Mesangial cell (primary cell): Measurements from ENCODE around the gene ACVR1. TPM values are rescaled to one million over a fixed set of nuclear protein-coding genes. Genes with fewer than 3 reads are reported as not detected.

ENCODE experiments used
- total RNA-seq: library from RNA; depleted of rRNA; stranded (reverse); fragments of >200 nt; gene quantifications from 2 replicates; pipeline ENCODE4 v1.2.3, GENCODE V29; 2015

The ACVR1 gene
- total RNA-seq, result 14.5 and 27.5 TPM in 2 replicates

GRCh38 chr2:157876066-157876785, at the start of gene ACVR1:
ACVR1 (minus strand) TSS chr2:157876330; CDS start chr2:157799493, 76,837 bp downstream.

Other genes with a start within 250 kb of the ACVR1 start
- gene ACVR1C, start 247.5 kb downstream of the ACVR1 start, total RNA-seq, result under 0.01 TPM in 2 replicates
- gene UPP2, start 225.5 kb upstream of the ACVR1 start, total RNA-seq, result not detected in 2 replicates